ENCODE results near the gene BRAT1. TPM values are rescaled to one million over a fixed set of nuclear protein-coding genes. Genes with fewer than 3 reads are reported as not detected.

Gene BRAT1
- polyA plus RNA-seq, 1 donor from 2014 or later = 60.3 TPM

- no peak overlapping the region for H3K4me2 ChIP-seq (ENCODE audit: low read length)
- no peaks in the 10 kb centered on the region for H3K79me2 ChIP-seq (replicated peaks; ENCODE audit: insufficient read depth, low read length)
- TF ChIP-seq REST (IDR thresholded peaks at IDR 0.05; ENCODE audit: borderline replicate concordance) (no peak), POLR2AphosphoS5 (IDR thresholded peaks at IDR 0.05) (no peak), TAF1 (IDR thresholded peaks at IDR 0.05; ENCODE audit: low read depth) (no peak), SMC3 (conservative IDR thresholded peaks at IDR 0.05; ENCODE audit: poor library complexity) (no peak), EZH2 (IDR thresholded peaks at IDR 0.05; ENCODE audit: borderline replicate concordance, insufficient read depth, low read length, poor library complexity, severe bottlenecking) (no peak), MXI1 (conservative IDR thresholded peaks at IDR 0.05; ENCODE audit: poor library complexity, severe bottlenecking) (no peak), EP300 (conservative IDR thresholded peaks at IDR 0.05; ENCODE audit: poor library complexity, severe bottlenecking) (no peak), CTCF (IDR thresholded peaks at IDR 0.05; ENCODE audit: poor library complexity, severe bottlenecking) (no peak), RAD21 (conservative IDR thresholded peaks at IDR 0.05) (no peak)
- H3K36me3 ChIP-seq (ENCODE audit: insufficient read depth, low read length) = no peaks in the 10 kb centered on the region
- H3K9me2 ChIP-seq (ENCODE audit: insufficient read depth, low read length) = no peaks in the 10 kb centered on the region
- H4K20me1 ChIP-seq (ENCODE audit: insufficient read depth) = no peaks in the 10 kb centered on the region
- H2AFZ ChIP-seq (ENCODE audit: low read depth, low read length) = no peak overlapping the region
- no peak overlapping the region for H3K4me3 ChIP-seq (ENCODE audit: low read length)
- no peak overlapping the region for H3K9ac ChIP-seq (ENCODE audit: low read length)
- no peak overlapping the region for H3K27ac ChIP-seq (ENCODE audit: low read length)
- no peaks in the 10 kb centered on the region for H3K9me3 ChIP-seq (ENCODE audit: low read length)
- no peaks in the 10 kb centered on the region for H3F3A ChIP-seq (ENCODE audit: insufficient read depth, low read length, poor library complexity, severe bottlenecking)
- no peaks in the 10 kb centered on the region for H3K27me3 ChIP-seq (ENCODE audit: insufficient read depth, low read depth, low read length)
These were observed 48.0 kb downstream of the BRAT1 start for GRCh38 chr7:2507208-2507916.

GRCh38 chr7:2505401-2505800 lies 49.9 kb downstream of the BRAT1 start:
- Histone ChIP-seq H4K20me1 (ENCODE audit: insufficient read depth) (no peaks in the 10 kb centered on the region), H3K9me3 (ENCODE audit: low read length) (no peaks in the 10 kb centered on the region), H3K36me3 (ENCODE audit: insufficient read depth, low read length) (no peaks in the 10 kb centered on the region), H2AFZ (ENCODE audit: low read depth, low read length) (no peak overlapping the region), H3K9ac (ENCODE audit: low read length) (no peak overlapping the region), H3K4me3 (ENCODE audit: low read length) (no peak overlapping the region), H3K27me3 (ENCODE audit: insufficient read depth, low read depth, low read length) (no peaks in the 10 kb centered on the region), H3K79me2 (replicated peaks; ENCODE audit: insufficient read depth, low read length) (no peaks in the 10 kb centered on the region), H3K4me2 (ENCODE audit: low read length) (no peak overlapping the region), H3K9me2 (ENCODE audit: insufficient read depth, low read length) (no peaks in the 10 kb centered on the region), H3K27ac (ENCODE audit: low read length) (no peak overlapping the region), H3F3A (ENCODE audit: insufficient read depth, low read length, poor library complexity, severe bottlenecking) (no peaks in the 10 kb centered on the region)
- no peak for TF ChIP-seq POLR2AphosphoS5 (IDR thresholded peaks at IDR 0.05)
- TF ChIP-seq RAD21 (conservative IDR thresholded peaks at IDR 0.05) = no peak
